Measurements from ENCODE around the gene CCDC8.
"Not testable (repeated sequence)": the region's sequence is repeated elsewhere in the genome, so short reads cannot be mapped to it uniquely, and the experiment has no call there.

CCDC8 gene

DNA sequence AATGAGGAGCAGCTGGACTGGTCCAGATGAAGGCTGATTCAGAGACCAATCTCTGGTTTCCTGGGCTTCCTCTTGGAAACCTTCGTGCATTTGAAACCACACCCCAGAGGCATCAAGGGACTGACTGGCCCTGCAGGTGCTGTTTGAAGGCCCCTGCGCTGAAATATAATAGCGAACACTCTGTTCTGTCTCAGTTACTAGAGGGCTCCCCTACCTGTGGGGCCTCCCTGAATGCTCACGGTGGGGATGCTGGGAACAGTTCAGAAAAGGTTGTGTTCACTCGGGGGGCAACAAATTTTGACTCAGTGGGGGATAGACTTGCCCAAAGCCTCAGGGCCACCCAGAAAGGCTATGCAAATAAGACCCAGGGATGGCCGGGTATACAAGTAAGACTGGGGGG lies 6.4 kb downstream of the CCDC8 start:
- Histone ChIP-seq H3K9ac (no peak overlapping the region), H3K9me3 (ENCODE audit: control insufficient read depth, low read length) (no peaks in the 10 kb centered on the region), H3K79me2 (no peaks in the 10 kb centered on the region), H2AFZ (no peak overlapping the region), H3K27me3 (ENCODE audit: control insufficient read depth, insufficient read depth, low read length) (no peaks in the 10 kb centered on the region), H3K36me3 (ENCODE audit: control insufficient read depth, insufficient read depth, low read length) (no peaks in the 10 kb centered on the region), H3K4me2 (ENCODE audit: low read length) (no peak overlapping the region), H3K4me1 (peaks cover 3% of the 10 kb centered on the region), H3K27ac (no peak overlapping the region), H3K4me3 (ENCODE audit: low read depth, low read length) (no peak overlapping the region)
- TF ChIP-seq, protein P1, sequence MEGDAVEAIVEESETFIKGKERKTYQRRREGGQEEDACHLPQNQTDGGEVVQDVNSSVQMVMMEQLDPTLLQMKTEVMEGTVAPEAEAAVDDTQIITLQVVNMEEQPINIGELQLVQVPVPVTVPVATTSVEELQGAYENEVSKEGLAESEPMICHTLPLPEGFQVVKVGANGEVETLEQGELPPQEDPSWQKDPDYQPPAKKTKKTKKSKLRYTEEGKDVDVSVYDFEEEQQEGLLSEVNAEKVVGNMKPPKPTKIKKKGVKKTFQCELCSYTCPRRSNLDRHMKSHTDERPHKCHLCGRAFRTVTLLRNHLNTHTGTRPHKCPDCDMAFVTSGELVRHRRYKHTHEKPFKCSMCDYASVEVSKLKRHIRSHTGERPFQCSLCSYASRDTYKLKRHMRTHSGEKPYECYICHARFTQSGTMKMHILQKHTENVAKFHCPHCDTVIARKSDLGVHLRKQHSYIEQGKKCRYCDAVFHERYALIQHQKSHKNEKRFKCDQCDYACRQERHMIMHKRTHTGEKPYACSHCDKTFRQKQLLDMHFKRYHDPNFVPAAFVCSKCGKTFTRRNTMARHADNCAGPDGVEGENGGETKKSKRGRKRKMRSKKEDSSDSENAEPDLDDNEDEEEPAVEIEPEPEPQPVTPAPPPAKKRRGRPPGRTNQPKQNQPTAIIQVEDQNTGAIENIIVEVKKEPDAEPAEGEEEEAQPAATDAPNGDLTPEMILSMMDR (IDR thresholded peaks at IDR 0.05) = no peak

DNA sequence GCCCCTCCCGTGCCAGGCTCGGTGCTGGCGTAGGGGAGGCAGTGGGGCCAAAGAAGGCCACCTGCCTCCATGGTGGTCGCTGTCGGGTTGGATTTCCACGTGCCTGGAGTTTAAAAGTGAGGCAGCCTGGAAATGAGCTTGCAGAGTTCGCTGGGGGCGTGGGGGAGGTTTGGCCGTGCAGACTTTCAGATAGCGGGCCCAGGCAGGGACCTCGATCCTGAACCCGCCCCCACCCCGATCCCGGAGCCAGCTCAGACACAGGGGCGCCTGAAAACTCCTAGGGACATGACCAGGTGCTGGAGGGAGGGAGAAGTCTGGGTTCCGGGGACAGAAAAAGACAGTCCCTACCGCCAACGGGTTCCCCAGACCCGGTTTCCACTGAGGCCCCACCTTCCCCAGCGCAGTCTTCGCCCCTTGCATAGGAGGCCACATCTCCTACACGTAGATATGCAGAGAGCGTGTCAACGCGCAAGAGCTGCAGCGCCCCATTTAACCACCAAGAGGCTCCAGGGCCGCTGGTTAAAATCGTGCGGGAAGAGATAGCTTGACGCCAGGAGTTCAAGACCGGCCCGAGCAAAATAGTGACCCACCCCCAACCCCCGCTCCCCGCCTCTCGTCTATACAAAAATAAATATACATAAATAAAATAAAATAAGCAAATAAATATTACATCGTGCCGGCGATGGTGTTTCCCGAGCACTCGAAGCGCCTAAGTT lies 8.5 kb downstream of the CCDC8 start:
- Histone ChIP-seq H2AFZ (no peak overlapping the region), H3K27ac (no peak overlapping the region), H3K79me2 (no peaks in the 10 kb centered on the region), H3K9ac (no peak overlapping the region), H3K27me3 (ENCODE audit: control insufficient read depth, insufficient read depth, low read length) (no peaks in the 10 kb centered on the region), H3K36me3 (ENCODE audit: control insufficient read depth, insufficient read depth, low read length) (no peaks in the 10 kb centered on the region), H3K4me1 (peaks cover 3% of the 10 kb centered on the region), H3K4me2 (ENCODE audit: low read length) (no peak overlapping the region), H3K4me3 (ENCODE audit: low read depth, low read length) (no peak overlapping the region), H3K9me3 (ENCODE audit: control insufficient read depth, low read length) (no peaks in the 10 kb centered on the region)
- TF ChIP-seq, protein P1 (IDR thresholded peaks at IDR 0.05) = no peak

DNA sequence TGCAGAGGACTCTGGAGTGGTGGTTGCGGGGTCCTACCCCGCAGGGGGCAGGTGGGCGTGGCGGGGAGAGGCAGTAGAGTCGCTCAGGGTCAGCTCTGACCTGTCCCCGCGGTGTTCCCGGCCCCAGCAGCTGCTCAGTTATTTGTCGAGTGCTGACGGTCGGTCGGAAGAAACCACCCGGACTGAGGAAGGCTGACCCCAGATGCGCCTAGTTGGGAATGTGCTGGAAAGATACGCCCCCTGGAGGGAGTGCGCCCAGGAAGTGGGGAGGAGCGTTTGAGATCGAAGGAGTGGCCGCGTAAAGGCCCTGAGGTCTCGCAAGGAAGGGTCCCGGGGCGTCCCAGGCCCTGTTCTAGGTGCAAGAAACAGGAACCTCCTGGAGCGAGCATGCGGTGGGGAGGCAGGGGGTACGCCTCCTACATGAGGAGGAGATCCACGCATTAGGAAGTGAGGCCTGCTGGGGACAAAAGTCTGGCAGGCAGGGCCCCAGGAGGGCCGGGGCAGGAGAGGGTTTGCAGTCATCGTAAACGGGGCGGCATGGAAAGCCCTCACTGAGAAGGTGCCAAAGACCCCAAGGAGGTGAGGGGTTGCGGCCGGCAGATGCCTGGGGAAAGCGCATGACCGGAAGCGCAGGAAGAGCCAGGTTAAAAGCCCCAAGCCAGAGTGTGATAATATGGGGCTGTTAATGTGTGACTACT lies 9.2 kb downstream of the CCDC8 start:
- Histone ChIP-seq H2AFZ (peak overlapping the region; percentile 34), H3K79me2 (no peaks in the 10 kb centered on the region), H3K4me1 (peaks cover 3% of the 10 kb centered on the region), H3K4me2 (ENCODE audit: low read length) (peak overlapping the region; percentile 18), H3K9me3 (ENCODE audit: control insufficient read depth, low read length) (no peaks in the 10 kb centered on the region), H3K27ac (no peak overlapping the region), H3K36me3 (ENCODE audit: control insufficient read depth, insufficient read depth, low read length) (no peaks in the 10 kb centered on the region), H3K4me3 (ENCODE audit: low read depth, low read length) (peak overlapping the region; percentile 34), H3K9ac (no peak overlapping the region), H3K27me3 (ENCODE audit: control insufficient read depth, insufficient read depth, low read length) (no peaks in the 10 kb centered on the region)
- TF ChIP-seq, protein P1 (IDR thresholded peaks at IDR 0.05) = no peak

DNA sequence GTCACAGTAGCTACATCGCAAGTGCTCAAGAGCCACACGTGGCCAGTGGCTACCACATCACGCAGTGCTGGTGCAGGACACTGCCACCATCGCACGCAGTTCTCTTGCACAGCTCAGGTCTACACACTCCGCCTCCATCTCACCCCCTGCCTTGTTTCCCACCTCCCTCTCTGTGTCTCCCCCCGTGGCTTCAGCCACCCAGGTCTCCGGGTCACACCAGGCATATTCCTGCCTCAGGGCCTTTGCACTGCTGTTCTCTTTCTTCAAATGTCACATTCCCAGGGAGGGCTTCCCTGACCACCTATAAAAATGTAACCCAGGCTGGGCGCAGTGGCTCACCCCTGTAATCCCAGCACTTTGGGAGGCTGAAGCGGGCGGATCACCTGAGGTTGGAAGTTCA lies 10.6 kb downstream of the CCDC8 start:
- Histone ChIP-seq H3K4me1 (no peaks in the 10 kb centered on the region), H3K27ac (no peak overlapping the region), H3K79me2 (no peaks in the 10 kb centered on the region), H3K27me3 (ENCODE audit: control insufficient read depth, insufficient read depth, low read length) (no peaks in the 10 kb centered on the region), H3K4me3 (ENCODE audit: low read depth, low read length) (no peak overlapping the region), H3K4me2 (ENCODE audit: low read length) (no peak overlapping the region), H3K9me3 (ENCODE audit: control insufficient read depth, low read length) (no peaks in the 10 kb centered on the region), H3K9ac (no peak overlapping the region), H2AFZ (no peak overlapping the region), H3K36me3 (ENCODE audit: control insufficient read depth, insufficient read depth, low read length) (no peaks in the 10 kb centered on the region)
- TF ChIP-seq, protein P1 (IDR thresholded peaks at IDR 0.05) = no peak

DNA sequence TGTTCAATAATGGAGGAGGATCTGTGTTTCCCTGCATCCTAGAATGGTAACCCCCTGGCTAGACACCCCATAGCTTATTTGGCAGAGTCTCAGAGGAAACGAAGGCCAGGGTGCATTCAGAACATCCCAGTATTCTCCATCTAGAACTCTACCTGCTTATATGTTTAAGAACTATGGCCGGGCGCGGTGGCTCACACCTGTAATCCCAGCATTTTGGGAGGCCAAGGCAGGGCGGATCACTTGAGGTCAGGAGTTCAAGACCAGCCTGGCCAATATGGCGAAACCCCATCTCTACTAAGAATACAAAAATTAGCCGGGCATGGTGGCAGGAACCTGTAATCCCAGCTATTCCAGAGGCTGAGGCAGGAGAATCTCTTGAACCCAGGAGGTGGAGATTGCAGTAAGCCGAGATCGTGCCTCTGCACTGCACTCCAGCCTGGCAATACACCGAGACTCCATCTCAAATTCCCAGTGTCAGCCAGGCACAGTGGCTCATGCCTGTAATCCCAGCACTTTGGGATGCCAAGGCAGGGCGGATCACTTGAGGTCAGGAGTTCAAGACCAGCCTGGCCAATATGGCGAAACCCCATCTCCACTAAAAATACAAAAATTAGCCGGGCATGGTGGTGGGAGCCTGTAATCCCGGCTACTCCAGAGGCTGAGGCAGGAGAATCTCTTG lies 15.4 kb downstream of the CCDC8 start:
- H3K4me3 ChIP-seq (ENCODE audit: low read depth, low read length); H3K27ac ChIP-seq; H3K4me2 ChIP-seq (ENCODE audit: low read length); H2AFZ ChIP-seq; H3K9me3 ChIP-seq (ENCODE audit: control insufficient read depth, low read length); H3K4me1 ChIP-seq; H3K9ac ChIP-seq; H3K27me3 ChIP-seq (ENCODE audit: control insufficient read depth, insufficient read depth, low read length); H3K79me2 ChIP-seq; H3K36me3 ChIP-seq (ENCODE audit: control insufficient read depth, insufficient read depth, low read length): not testable (repeated sequence)
